GM12878 (cell line): ENCODE measurements around the gene GNG3. TPM values are rescaled to one million over a fixed set of nuclear protein-coding genes. Genes with fewer than 3 reads are reported as not detected.
A peak's percentile ranks its signal among the peaks of the same experiment; 100 is the strongest.

Source experiments
- ATAC-seq: fragments of 200-7000 bp; cut with Tn5 transposase; 3 replicates; pipeline ENCODE4 v1.9.1; 2020; ENCODE audit warnings: mild to moderate bottlenecking, moderate library complexity
- BruUV-seq: library from RNA; stranded (reverse); fragments of 400-500 nt; replicated peaks from 2 replicates; lab custom pipeline; 2021; lab: Mats Ljungman, UMichigan
- CTCF ChIA-PET: fragments of 300-600 bp; sonication (Branson Sonifier 250); formaldehyde crosslinking; extraction: SDS; loops from one replicate; lab custom pipeline; 2021; ENCODE audit warnings: inconsistent platforms; lab: Yijun Ruan, JAX
- POLR2A ChIA-PET: fragments of 350-600 bp; formaldehyde crosslinking; extraction: SDS; loops from one replicate; lab custom pipeline; 2021; ENCODE audit warnings: inconsistent platforms; lab: Charles Lee
- RAD21 ChIA-PET: fragments of 300-600 bp; sonication (Branson Sonifier 250); formaldehyde crosslinking; loops from one replicate; lab custom pipeline; 2023; ENCODE audit warnings: antibody characterized with exemption; ENCODE audit not compliant: unreplicated experiment; lab: Charles Lee
- SMC1A ChIA-PET: fragments of 300-600 bp; sonication (Branson Sonifier 250); formaldehyde crosslinking; loops from one replicate; lab custom pipeline; 2023; ENCODE audit not compliant: unreplicated experiment, uncharacterized antibody; lab: Charles Lee
- DNase-seq: peaks from one replicate; pipeline ENCODE4 v3.0.0-alpha.2; 2011; ENCODE audit warnings: low read depth, low spot score
- FAIRE-seq: peaks from 3 replicates; lab custom pipeline; 2011; peaks lifted over from hg19 to GRCh38; lab: Jason Lieb, UNC
- H2AFZ ChIP-seq: 2 replicates; pipeline ENCODE4 v1.6.0; 2011; ENCODE audit warnings: low read depth, low read length, control low read depth; ENCODE audit not compliant: control insufficient read depth
- H3K27ac ChIP-seq: 2 replicates; pipeline ENCODE4 v1.5.1; 2011; ENCODE audit warnings: control low read depth; ENCODE audit not compliant: control insufficient read depth, insufficient read depth
- H3K27me3 ChIP-seq, 2 experiments: replicated peaks in 1 of 2; 2 replicates each; pipeline versions ENCODE4 v1.6.0 to v1.6.1; 2011; ENCODE audit warnings: low read length in 1 of 2; ENCODE audit not compliant: control insufficient read depth in 2 of 2, insufficient read depth in 2 of 2
- H3K36me3 ChIP-seq, 2 experiments: 2 replicates each; pipeline ENCODE4 v1.5.1; 2011; ENCODE audit warnings: low read length in 1 of 2; ENCODE audit not compliant: control insufficient read depth in 2 of 2, insufficient read depth in 2 of 2
- H3K4me1 ChIP-seq: 2 replicates; pipeline ENCODE4 v1.6.1; 2011; ENCODE audit warnings: mild to moderate bottlenecking, low read length, moderate library complexity, mixed read lengths; ENCODE audit not compliant: control insufficient read depth, insufficient read depth
- H3K4me2 ChIP-seq: 2 replicates; pipeline ENCODE4 v1.6.0; 2011; ENCODE audit warnings: control low read depth; ENCODE audit not compliant: control insufficient read depth, insufficient read depth
- H3K4me3 ChIP-seq: fragments of 200-600 bp; sonication (generic); 2 replicates; pipeline ENCODE4 v1.5.1; 2016
- H3K79me2 ChIP-seq: 2 replicates; pipeline ENCODE4 v1.6.0; 2011; ENCODE audit warnings: low read length; ENCODE audit not compliant: control insufficient read depth, insufficient read depth
- H3K9ac ChIP-seq: 2 replicates; pipeline ENCODE4 v1.8.0; 2011; ENCODE audit warnings: low read length, control low read depth, mixed read lengths; ENCODE audit not compliant: control insufficient read depth, insufficient read depth
- H3K9me3 ChIP-seq: replicated peaks from 3 replicates; pipeline ENCODE4 v1.5.1; 2011; ENCODE audit warnings: mild to moderate bottlenecking, low read length; ENCODE audit not compliant: control insufficient read depth, insufficient read depth
- H4K20me1 ChIP-seq: 2 replicates; pipeline ENCODE4 v1.6.0; 2011; ENCODE audit not compliant: control insufficient read depth, insufficient read depth
- CBFB ChIP-seq: IDR thresholded peaks from 2 replicates; pipeline ENCODE4 v1.6.1; 2016; ENCODE audit warnings: antibody characterized with exemption, low read depth
- CHD4 ChIP-seq: fragments of 200-600 bp; sonication (generic); IDR thresholded peaks from 2 replicates; pipeline ENCODE4 v1.6.1; 2016; ENCODE audit warnings: mild to moderate bottlenecking
- CREB1 ChIP-seq: IDR thresholded peaks from 2 replicates; pipeline ENCODE4 v1.6.1; 2012; ENCODE audit warnings: low read depth, mild to moderate bottlenecking, inconsistent platforms
- DPF2 ChIP-seq: fragments of 450-650 bp; IDR thresholded peaks from 2 replicates; pipeline ENCODE4 v1.6.1; 2017; ENCODE audit warnings: mild to moderate bottlenecking
- FOXM1 ChIP-seq: IDR thresholded peaks from 2 replicates; pipeline ENCODE4 v1.6.1; 2012; ENCODE audit warnings: low read depth, mild to moderate bottlenecking, inconsistent platforms, low read length, moderate library complexity
- IKZF2 ChIP-seq, 2 experiments: fragments of 450-650 bp; IDR thresholded peaks; 2 replicates each; pipeline ENCODE4 v1.6.1; 2017; ENCODE audit warnings: mild to moderate bottlenecking in 2 of 2, moderate library complexity in 2 of 2
- KAT2A ChIP-seq: conservative IDR thresholded peaks from 2 replicates; pipeline ENCODE4 v1.6.1; 2011; ENCODE audit warnings: low read depth, low read length; ENCODE audit not compliant: control insufficient read depth
- MYB ChIP-seq: fragments of 150-350 bp; IDR thresholded peaks from 2 replicates; pipeline ENCODE4 v1.6.1; 2014; ENCODE audit warnings: mild to moderate bottlenecking, low read depth, low read length, borderline replicate concordance
- NFIC ChIP-seq: IDR thresholded peaks from 2 replicates; pipeline ENCODE4 v1.6.1; 2012; ENCODE audit warnings: low read depth, mild to moderate bottlenecking, inconsistent platforms, low read length, moderate library complexity
- NFXL1 ChIP-seq: fragments of 450-650 bp; IDR thresholded peaks from 2 replicates; pipeline ENCODE4 v1.6.1; 2017; ENCODE audit warnings: antibody characterized with exemption, mild to moderate bottlenecking, borderline replicate concordance
- NFYB ChIP-seq: IDR thresholded peaks from 2 replicates; pipeline ENCODE4 v1.6.1; 2011; ENCODE audit warnings: low read depth, mild to moderate bottlenecking, low read length, improper control_type of control experiment, moderate library complexity; ENCODE audit not compliant: insufficient read depth
- NR2C1 ChIP-seq: fragments of 450-650 bp; IDR thresholded peaks from 2 replicates; pipeline ENCODE4 v1.6.1; 2017; ENCODE audit warnings: antibody characterized with exemption, mild to moderate bottlenecking, moderate library complexity
- NR2C2 ChIP-seq: IDR thresholded peaks from 2 replicates; pipeline ENCODE4 v1.6.1; 2011; ENCODE audit warnings: borderline replicate concordance, low read depth; ENCODE audit not compliant: control insufficient read depth, insufficient read length
- SIX5 ChIP-seq: IDR thresholded peaks from 2 replicates; pipeline ENCODE4 v1.6.1; 2011; ENCODE audit warnings: mild to moderate bottlenecking, low read depth, low read length, moderate library complexity; ENCODE audit not compliant: severe bottlenecking
- STAT3 ChIP-seq: IDR thresholded peaks from 2 replicates; pipeline ENCODE4 v1.6.1; 2011; ENCODE audit warnings: low read depth, low read length, improper control_type of control experiment
- ZNF274 ChIP-seq: IDR thresholded peaks from one replicate; pipeline ENCODE4 v1.8.0; 2011; ENCODE audit not compliant: insufficient read length, insufficient read depth
- ZNF622 ChIP-seq: fragments of 450-650 bp; IDR thresholded peaks from 2 replicates; pipeline ENCODE4 v1.6.1; 2017; ENCODE audit warnings: mild to moderate bottlenecking, inconsistent platforms
- ZSCAN29 ChIP-seq: fragments of 450-650 bp; IDR thresholded peaks from 2 replicates; pipeline ENCODE4 v1.6.1; 2017; ENCODE audit warnings: mild to moderate bottlenecking, moderate library complexity
- WGBS: methylation state at CpG from one replicate; pipeline ENCODE4 v1.1.6; 2016; ENCODE audit warnings: low lambda C conversion rate; ENCODE audit not compliant: insufficient replicate concordance, insufficient coverage; ENCODE audit errors: missing lambda C conversion rate; 5-methylcytosine and 5-hydroxymethylcytosine counted together
- in situ Hi-C: fragments of 300-500 bp; cut with MboI; formaldehyde crosslinking; loops from 9 replicates; pipeline ENCODE4 v1.14.3; 2018; ENCODE audit warnings: mixed read lengths
- intact Hi-C: fragments of 100-400 bp; cut with micrococcal nuclease; formaldehyde crosslinking; loops from one replicate; pipeline ENCODE4 v1.14.2; 2022; ENCODE audit not compliant: unreplicated experiment
- polyA plus RNA-seq, 11 experiments: library from polyadenylated mRNA; depleted of rRNA in 4 of 11; unstranded in 6 of 11; stranded (reverse) in 5 of 11; fragments of >200 nt; fragmentation: Nextera tagmentation in 4 of 11; fragmentation: Illumina TruSeq in 1 of 11; extraction: Ambion mirVana in 4 of 11; extraction: Trizol in 1 of 11; gene quantifications; 1 replicate in 1 of 11; 2 replicates in 10 of 11; pipeline versions ENCODE4 v1.2.1 to v1.2.3, GENCODE V29; 2011 to 2016; ENCODE audit warnings: inconsistent platforms in 2 of 11, missing spikeins in 2 of 11, low read depth in 1 of 11
- total RNA-seq, 4 experiments: library from RNA; depleted of rRNA in 3 of 4; stranded (reverse); fragments of >200 nt in 3 of 4; fragmentation: Illumina TruSeq in 1 of 4; extraction: Trizol in 1 of 4; gene quantifications; 2 replicates each; pipeline versions ENCODE4 v1.2.1 to v1.2.3, GENCODE V29; 2013 to 2021
- TF ChIP-seq, protein P1 (sequence below): fragments of 450-650 bp; formaldehyde crosslinking; IDR thresholded peaks from 2 replicates; pipeline ENCODE4 v1.4.0; 2020; ENCODE audit warnings: mild to moderate bottlenecking, moderate library complexity

GNG3 gene
- total and polyA plus RNA-seq, 10 of the 15 experiments (the other 5 are each of a cell fraction or from before 2014, with no cell fraction given), result 0.27 to 0.83 (median 0.57) TPM; not detected in 5

DNA sequence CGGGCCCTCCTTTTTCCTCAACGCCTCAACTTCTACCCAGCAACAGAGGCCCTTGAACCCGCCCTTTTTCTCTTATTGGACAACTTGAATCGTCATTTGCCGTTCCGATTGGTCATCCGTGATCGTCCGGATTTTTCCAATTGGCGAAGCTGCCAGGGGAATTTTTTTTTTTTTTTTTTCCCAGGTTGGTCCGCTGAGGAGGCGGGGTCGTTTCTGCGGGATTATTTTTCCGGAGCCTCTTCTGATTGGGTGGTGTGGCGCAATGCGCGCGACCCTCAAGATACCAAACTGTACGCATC is 20.3 kb downstream of the GNG3 start (continued):
- TF ChIP-seq SIX5 (no peak), NR2C2 (no peak), CREB1 (0 out of 2 replicates have a peak, but pooled peaks have one; percentile 46), STAT3 (no peak), IKZF2 (IDR thresholded peaks at IDR 0.05) (no peak; a peak in 1 of 4 replicates), FOXM1 (peak; percentile 64; the same call in 1 of the 2 replicates), NFYB (peak; percentile 99), NR2C1 (no peak), CBFB (no peak)
- TF ChIP-seq, all 136 proteins: peak for 13

- H3K4me1 ChIP-seq, result no peaks in the 10 kb centered on the region; the same call in 1 of the 2 replicates
- TF ChIP-seq NFIC, result peak; percentile 40; the same call in 1 of the 2 replicates
- no peak for TF ChIP-seq KAT2A
- TF ChIP-seq ZSCAN29, result no peak
- TF ChIP-seq, protein P1, sequence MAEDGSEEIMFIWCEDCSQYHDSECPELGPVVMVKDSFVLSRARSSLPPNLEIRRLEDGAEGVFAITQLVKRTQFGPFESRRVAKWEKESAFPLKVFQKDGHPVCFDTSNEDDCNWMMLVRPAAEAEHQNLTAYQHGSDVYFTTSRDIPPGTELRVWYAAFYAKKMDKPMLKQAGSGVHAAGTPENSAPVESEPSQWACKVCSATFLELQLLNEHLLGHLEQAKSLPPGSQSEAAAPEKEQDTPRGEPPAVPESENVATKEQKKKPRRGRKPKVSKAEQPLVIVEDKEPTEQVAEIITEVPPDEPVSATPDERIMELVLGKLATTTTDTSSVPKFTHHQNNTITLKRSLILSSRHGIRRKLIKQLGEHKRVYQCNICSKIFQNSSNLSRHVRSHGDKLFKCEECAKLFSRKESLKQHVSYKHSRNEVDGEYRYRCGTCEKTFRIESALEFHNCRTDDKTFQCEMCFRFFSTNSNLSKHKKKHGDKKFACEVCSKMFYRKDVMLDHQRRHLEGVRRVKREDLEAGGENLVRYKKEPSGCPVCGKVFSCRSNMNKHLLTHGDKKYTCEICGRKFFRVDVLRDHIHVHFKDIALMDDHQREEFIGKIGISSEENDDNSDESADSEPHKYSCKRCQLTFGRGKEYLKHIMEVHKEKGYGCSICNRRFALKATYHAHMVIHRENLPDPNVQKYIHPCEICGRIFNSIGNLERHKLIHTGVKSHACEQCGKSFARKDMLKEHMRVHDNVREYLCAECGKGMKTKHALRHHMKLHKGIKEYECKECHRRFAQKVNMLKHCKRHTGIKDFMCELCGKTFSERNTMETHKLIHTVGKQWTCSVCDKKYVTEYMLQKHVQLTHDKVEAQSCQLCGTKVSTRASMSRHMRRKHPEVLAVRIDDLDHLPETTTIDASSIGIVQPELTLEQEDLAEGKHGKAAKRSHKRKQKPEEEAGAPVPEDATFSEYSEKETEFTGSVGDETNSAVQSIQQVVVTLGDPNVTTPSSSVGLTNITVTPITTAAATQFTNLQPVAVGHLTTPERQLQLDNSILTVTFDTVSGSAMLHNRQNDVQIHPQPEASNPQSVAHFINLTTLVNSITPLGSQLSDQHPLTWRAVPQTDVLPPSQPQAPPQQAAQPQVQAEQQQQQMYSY, result no peak
- TF ChIP-seq ZNF274, result no peak
- no peak for TF ChIP-seq MYB
- TF ChIP-seq NFXL1, result no peak
- no peak for TF ChIP-seq DPF2
- no peak for TF ChIP-seq CHD4
- TF ChIP-seq STAT3, result no peak
- TF ChIP-seq ZNF622, result no peak
These were observed 20.9 kb downstream of the GNG3 start, which contains the start of gene TTC9C for GRCh38 chr11:62728171-62728988. TTC9C (plus strand) TSS chr11:62728486; CDS start chr11:62728849, 363 bp downstream.

More at GRCh38 chr11:62728171-62728988, 20.9 kb downstream of the GNG3 start, which contains the start of gene TTC9C:
- H3K9me3 ChIP-seq, result no peaks in the 10 kb centered on the region; the same call in 2 of the 3 replicates
- peak within 1 kb of the TSS; percentile 91 for H3K9ac ChIP-seq
- H3K4me2 ChIP-seq, result peak within 1 kb of the TSS; percentile 75
- H4K20me1 ChIP-seq, result peaks cover 11% of the 10 kb centered on the region; the same call in 1 of the 2 replicates
- peaks cover 74% of the 10 kb centered on the region for H3K79me2 ChIP-seq
- peak within 1 kb of the TSS; percentile 94 for H3K27ac ChIP-seq
- ATAC-seq, result peak; percentile 56
- in situ Hi-C loops, result no loop called here
- peak; percentile 61 for FAIRE-seq
- H3K27me3 ChIP-seq, result no peaks in the 10 kb centered on the region
- SMC1A ChIA-PET, result interaction anchor here (0.9 to 4.8 kb wide), 14 partner anchors 14 to 388 kb away, joined by 3 to 27 read pairs (median 4); partner anchors contain the start of genes BSCL2, GANAB, GNG3 and INTS5
- peak within 1 kb of the TSS; percentile 100 for H3K4me3 ChIP-seq
- POLR2A ChIA-PET, result interaction anchor here (1.0 to 6.8 kb wide), 27 partner anchors 8 to 1479 kb away, joined by 3 to 79 read pairs (median 8); partner anchors contain the start of genes BSCL2, C11orf98, CSKMT and EEF1G
- RAD21 ChIA-PET, result interaction anchor here (0.7 to 5.2 kb wide), 18 partner anchors 21 to 481 kb away, joined by 3 to 44 read pairs (median 5); partner anchors contain the start of genes C11orf98, CSKMT, LBHD1 and POLR2G
- DNase-seq, result peak; percentile 56
- peak within 1 kb of the TSS; percentile 96 for H2AFZ ChIP-seq
- intact Hi-C loops, result loop anchor here (1.0 to 5.0 kb wide), 3 partner anchors 44 to 126 kb away; partner anchors contain the start of genes MTA2 and TAF6L
- TSS peak; percentile 92 for BruUV-seq
- CTCF ChIA-PET, result interaction anchor here (0.6 to 5.4 kb wide), 14 partner anchors 16 to 304 kb away, joined by 3 to 34 read pairs (median 5); partner anchors contain the start of genes TAF6L, TMEM179B and ZBTB3
- WGBS, result 1% methylated on average over 29 of the region's 29 CpGs
- peaks cover 1 to 20% of the 10 kb centered on the region in 2 experiments; a peak in 3 of 4 replicates for H3K36me3 ChIP-seq
